ENCODE measurements around the gene ZNF846. TPM values are rescaled to one million over a fixed set of nuclear protein-coding genes. Genes with fewer than 3 reads are reported as not detected.

The ZNF846 gene
- 73.6 TPM for total RNA-seq
- polyA plus RNA-seq: 18.0 TPM

DNA sequence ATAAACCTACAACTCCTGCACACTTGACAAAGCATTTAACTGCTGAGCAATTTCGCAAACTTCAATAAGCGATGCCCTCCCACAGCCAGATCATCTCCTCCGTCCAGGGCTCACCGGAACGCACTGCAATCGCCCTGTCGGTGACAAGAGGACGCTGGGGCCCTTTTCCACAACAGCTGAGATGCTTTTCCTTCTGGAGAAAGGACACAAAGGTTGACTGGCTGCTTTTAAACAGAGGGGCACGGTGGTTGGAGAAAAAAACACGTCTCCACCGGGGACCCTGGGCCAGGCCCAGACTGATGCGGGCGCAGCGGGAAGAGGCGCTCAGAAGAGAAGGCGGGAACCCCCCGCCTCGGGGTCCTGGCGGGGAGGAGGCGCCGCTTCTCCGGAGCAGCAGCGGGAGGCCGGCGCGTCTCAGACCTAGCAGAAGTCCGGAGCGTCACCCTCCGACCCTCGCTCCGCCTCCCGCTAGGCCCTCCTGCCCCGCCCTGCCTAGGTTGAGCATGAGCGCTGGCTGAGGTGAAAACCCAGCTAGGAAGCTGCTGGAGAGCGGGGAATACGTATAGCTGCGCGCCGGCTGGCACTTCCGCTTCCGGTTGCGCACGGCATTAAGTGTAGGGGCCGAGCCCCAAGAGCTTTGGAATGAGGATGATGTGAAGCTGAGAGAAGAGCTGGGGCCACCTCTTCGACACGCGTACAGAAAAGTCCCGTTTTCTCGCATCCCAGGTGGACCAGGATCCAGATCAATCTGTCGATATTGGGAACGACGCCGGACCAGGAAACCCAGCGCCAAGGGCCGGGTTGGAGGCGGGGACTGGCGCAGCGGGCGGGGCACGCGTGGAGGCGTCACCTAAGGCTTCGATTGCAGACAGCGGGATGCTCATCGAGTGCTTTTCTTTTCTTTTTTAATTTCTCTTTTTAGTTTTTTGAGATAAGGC is at the start of gene ZNF846:
Gene ZNF846 (minus strand): TSS at position 564 of the 938 bp plus-strand sequence. CDS start 3,788 bp downstream, outside the sequence.
- Histone ChIP-seq H3K27ac (ENCODE audit: low read depth) (peak within 1 kb of the TSS; percentile 80), H3K4me3 (ENCODE audit: low read depth, low read length) (peak within 1 kb of the TSS; percentile 59), H3K36me3 (ENCODE audit: insufficient read depth) (peaks cover 9% of the 10 kb centered on the region), H3K4me1 (ENCODE audit: insufficient read depth) (no peaks in the 10 kb centered on the region)
- DNase-seq (ENCODE audit: extremely low spot score): peak; percentile 95
- WGBS: under 1% methylated on average over 65 of the region's 65 CpGs

DNA sequence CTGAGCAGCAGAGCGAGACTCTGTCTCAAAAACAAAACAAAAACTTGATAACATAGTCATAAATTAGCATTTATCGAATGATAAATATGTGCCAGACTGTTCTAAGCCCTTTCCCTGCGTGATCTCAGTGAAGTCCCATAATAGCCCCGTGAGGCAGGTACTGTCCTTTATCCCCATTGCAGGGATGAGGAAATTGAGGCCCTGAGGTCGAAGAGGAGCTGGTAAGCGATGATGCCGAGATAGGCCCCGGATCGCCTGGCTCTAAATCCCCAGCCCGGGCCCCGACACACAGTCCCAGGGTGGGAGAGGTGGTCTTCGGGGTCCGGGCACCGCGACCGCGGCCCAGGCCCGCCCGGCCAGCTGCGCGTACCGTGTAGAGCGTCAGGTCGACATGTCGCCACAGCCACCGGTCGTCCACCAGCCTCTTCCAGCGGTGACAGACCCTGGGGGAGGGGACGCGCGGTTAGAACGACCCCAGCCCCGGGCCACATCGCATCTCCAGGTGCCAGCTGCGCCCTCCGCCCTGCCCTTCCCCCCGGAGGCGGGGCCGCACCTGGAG is 49.7 kb upstream of the ZNF846 start:
- WGBS: 3% methylated on average over 39 of the region's 39 CpGs
- peak overlapping the region; percentile 94 for H3K27ac ChIP-seq (ENCODE audit: low read depth)
- no peaks in the 10 kb centered on the region for H3K4me1 ChIP-seq (ENCODE audit: insufficient read depth)
- DNase-seq (ENCODE audit: extremely low spot score): no peak
- H3K36me3 ChIP-seq (ENCODE audit: insufficient read depth): no peaks in the 10 kb centered on the region
- H3K4me3 ChIP-seq (ENCODE audit: low read depth, low read length): peak overlapping the region; percentile 76

DNA sequence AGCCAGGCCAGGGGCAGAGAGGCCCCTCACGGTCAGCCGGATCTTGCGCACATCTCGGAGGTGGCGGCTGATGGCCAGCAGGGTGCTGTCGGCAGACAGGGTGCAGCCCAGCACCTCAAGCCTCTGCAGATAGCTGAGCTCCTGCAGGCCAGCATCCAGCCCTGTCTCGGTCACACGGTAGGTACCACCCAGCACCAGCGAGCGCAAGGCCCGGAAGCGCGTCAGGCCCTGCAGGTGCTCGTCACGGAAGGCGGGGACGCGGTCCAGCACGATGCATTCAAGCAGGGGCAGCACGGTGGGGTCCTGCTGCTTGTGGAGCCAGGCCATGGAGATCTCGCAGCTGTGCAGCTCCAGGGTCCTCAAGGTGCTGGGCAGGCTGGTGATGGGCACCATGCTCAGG is 42.6 kb upstream of the ZNF846 start:
- Histone ChIP-seq H3K27ac (ENCODE audit: low read depth) (no peak overlapping the region), H3K4me1 (ENCODE audit: insufficient read depth) (no peaks in the 10 kb centered on the region), H3K4me3 (ENCODE audit: low read depth, low read length) (no peak overlapping the region), H3K36me3 (ENCODE audit: insufficient read depth) (peaks cover 4% of the 10 kb centered on the region)
- WGBS: 96% methylated on average over 21 of the region's 21 CpGs
- DNase-seq (ENCODE audit: extremely low spot score): no peak

DNA sequence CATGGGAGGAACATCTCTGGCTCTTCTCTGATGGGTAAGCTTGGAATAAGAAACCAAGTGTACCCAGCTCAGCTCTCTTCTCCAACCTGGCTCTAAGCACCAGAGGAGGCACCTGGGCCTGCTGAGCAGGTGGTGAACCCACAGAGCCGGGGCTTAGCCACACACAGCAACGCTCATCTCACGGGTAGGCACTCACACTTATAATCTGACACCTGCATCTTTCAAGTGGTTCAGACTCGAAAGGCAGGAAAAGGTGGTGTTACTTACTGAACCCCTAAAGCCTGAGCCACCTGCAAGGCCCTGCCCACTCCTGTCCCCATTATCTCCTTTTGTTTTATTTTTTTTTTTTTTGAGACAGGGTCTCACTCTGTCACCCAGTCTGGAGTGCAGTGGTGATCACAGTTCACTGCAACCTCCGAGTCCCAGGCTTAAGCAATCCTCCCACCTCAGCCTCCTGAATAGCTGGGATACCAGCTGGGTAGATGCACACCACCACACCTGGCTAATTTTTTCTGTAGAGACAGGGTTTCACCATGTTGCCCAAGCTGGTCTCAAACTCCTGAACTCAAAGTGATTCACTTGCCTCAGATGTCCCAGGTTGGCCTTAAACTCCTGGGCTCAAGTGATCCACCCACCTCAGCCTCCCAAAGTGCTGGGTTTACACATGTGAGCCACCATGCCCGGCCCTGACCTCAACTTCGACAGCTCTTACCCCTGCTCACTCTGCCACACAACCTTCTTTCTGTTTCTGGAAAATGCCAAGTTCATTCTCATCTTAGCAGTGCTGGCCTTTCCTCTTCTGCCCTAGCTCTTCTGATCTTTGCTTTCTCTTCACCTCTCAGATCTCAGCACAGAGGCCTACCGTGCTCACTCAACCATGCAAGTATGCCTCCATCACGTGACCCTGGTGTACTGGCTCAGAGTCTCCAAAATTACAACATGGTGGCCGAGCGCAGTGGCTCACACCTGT is 40.6 kb upstream of the ZNF846 start:
- DNase-seq (ENCODE audit: extremely low spot score): no peak
- Histone ChIP-seq H3K36me3 (ENCODE audit: insufficient read depth) (peaks cover 4% of the 10 kb centered on the region), H3K4me1 (ENCODE audit: insufficient read depth) (no peaks in the 10 kb centered on the region), H3K4me3 (ENCODE audit: low read depth, low read length) (no peak overlapping the region), H3K27ac (ENCODE audit: low read depth) (no peak overlapping the region)
- 92% methylated on average over 11 of the region's 11 CpGs for WGBS

DNA sequence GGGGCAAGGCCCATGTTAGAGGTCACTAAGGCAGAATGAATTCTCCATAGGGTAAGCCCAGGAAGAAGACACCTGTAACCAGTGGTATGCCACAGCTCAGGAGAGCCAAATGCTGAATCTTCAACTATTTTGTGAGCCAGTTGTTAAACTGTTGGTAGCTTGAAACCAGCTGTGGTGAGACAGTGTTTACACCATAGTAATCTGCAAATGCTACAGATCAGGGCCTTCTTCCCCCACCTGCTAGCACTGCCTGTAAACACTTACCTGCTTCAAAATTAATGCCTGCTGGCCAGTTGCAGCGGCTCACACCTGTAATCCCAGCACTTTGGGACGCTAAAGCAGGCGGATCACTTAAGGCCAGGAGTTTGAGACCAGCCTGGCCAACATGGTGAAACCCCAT is 38.3 kb upstream of the ZNF846 start:
- peaks cover 4% of the 10 kb centered on the region for H3K36me3 ChIP-seq (ENCODE audit: insufficient read depth)
- no peak overlapping the region for H3K4me3 ChIP-seq (ENCODE audit: low read depth, low read length)
- WGBS: 89% methylated on average over 3 of the region's 3 CpGs
- no peak for DNase-seq (ENCODE audit: extremely low spot score)
- H3K27ac ChIP-seq (ENCODE audit: low read depth): no peak overlapping the region
- no peaks in the 10 kb centered on the region for H3K4me1 ChIP-seq (ENCODE audit: insufficient read depth)

DNA sequence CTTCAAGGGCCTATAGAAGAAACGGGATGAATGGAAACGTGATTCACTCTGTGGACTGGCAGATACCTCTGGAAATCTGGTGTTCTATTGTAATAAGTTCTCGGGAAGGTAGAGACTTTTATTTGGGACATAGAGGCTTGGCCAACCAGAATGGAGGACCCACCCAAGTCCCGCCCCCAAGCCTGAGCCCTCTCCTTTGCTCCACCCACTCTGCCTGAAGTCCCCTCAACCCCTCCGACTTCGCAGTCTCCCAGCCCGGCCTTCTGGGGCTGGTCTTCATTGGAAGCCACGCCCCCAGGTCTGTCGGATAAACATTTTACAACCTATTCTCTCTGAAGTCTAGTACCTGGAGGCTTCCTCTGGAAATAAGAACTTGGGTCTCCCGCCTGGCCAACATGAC is 33.4 kb upstream of the ZNF846 start:
- H3K4me1 ChIP-seq (ENCODE audit: insufficient read depth): no peaks in the 10 kb centered on the region
- DNase-seq (ENCODE audit: extremely low spot score): no peak
- H3K4me3 ChIP-seq (ENCODE audit: low read depth, low read length): no peak overlapping the region
- no peaks in the 10 kb centered on the region for H3K36me3 ChIP-seq (ENCODE audit: insufficient read depth)
- WGBS: 91% methylated on average over 10 of the region's 10 CpGs
- H3K27ac ChIP-seq (ENCODE audit: low read depth): no peak overlapping the region

DNA sequence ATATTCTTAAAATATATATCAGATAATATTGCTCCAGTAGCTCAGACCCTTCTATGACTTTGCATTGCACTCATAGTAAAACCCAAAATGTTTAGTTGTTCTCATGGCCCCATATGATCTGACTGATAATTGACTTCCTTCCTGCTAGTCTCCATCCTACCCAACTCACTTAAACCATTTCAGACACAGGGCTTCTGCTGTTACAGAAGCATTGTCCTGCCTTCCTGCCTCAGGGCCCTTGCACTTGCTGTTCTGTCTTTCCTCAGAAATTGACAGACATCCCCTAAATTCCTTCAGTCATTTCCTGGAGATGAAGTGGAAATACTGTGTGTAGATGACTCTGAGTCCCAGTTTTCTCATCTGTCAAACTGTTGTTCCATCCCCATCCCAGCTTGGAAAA is 30.6 kb upstream of the ZNF846 start:
- no peak for DNase-seq (ENCODE audit: extremely low spot score)
- H3K27ac ChIP-seq (ENCODE audit: low read depth): no peak overlapping the region
- no peaks in the 10 kb centered on the region for H3K4me1 ChIP-seq (ENCODE audit: insufficient read depth)
- H3K4me3 ChIP-seq (ENCODE audit: low read depth, low read length): no peak overlapping the region
- H3K36me3 ChIP-seq (ENCODE audit: insufficient read depth): no peaks in the 10 kb centered on the region

DNA sequence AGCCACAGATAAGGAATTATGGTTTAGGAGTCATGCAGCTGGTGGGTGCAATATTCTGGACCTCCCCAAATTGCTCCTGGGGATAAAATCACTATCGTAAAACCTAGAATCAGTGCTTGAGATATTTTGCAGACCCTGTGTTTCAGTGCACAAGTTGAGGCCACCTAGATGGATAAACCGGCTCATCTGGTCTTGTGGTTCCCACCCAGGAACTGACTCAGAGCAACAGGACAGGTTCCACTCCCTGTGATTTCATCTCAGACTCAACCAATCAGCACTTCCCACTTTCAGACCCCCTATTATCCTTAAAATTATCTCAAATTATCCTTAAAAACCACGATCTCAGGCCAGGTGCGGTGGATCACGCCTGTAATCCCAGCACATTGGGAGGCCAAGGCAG is 29.3 kb upstream of the ZNF846 start:
- Histone ChIP-seq H3K27ac (ENCODE audit: low read depth) (no peak overlapping the region), H3K4me1 (ENCODE audit: insufficient read depth) (no peaks in the 10 kb centered on the region), H3K4me3 (ENCODE audit: low read depth, low read length) (no peak overlapping the region), H3K36me3 (ENCODE audit: insufficient read depth) (no peaks in the 10 kb centered on the region)
- 63% methylated on average over 5 of the region's 5 CpGs for WGBS
- no peak for DNase-seq (ENCODE audit: extremely low spot score)

DNA sequence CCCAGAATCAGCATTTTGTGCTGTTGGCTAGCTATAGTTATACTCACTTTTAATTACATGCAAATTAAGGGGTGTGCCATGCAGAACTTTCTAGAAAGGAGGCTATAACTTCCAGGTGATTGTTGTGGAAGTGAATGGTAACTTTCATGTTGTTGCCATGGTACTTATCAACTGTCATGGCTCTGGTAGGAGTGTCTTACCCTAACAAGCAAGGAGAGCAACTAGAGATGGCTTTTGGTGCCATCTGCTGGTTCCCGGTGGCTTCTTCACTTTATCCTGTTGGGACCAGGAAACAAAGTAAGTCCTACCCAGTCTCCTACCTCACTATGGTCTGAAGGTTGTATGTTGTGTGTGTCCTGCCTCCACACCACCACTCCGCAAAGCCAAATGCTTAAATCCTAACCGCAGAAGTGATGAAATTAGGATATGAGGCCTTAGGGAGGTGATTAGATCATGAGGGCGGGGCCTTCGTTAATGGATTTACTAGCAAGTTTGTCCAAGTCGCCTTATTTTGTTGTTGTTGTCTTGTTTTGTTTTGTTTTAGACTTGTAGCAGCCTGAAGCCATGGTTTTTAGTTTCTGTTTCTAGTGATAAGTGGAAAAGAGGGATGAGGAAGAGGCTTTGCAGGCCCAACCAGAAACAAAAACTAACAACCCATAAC is 27.7 kb upstream of the ZNF846 start:
- H3K27ac ChIP-seq (ENCODE audit: low read depth): peak overlapping the region; percentile 64
- H3K4me1 ChIP-seq (ENCODE audit: insufficient read depth): no peaks in the 10 kb centered on the region
- DNase-seq (ENCODE audit: extremely low spot score): peak; percentile 85
- H3K36me3 ChIP-seq (ENCODE audit: insufficient read depth): no peaks in the 10 kb centered on the region
- H3K4me3 ChIP-seq (ENCODE audit: low read depth, low read length): no peak overlapping the region
- 48% methylated on average over 6 of the region's 6 CpGs for WGBS

DNA sequence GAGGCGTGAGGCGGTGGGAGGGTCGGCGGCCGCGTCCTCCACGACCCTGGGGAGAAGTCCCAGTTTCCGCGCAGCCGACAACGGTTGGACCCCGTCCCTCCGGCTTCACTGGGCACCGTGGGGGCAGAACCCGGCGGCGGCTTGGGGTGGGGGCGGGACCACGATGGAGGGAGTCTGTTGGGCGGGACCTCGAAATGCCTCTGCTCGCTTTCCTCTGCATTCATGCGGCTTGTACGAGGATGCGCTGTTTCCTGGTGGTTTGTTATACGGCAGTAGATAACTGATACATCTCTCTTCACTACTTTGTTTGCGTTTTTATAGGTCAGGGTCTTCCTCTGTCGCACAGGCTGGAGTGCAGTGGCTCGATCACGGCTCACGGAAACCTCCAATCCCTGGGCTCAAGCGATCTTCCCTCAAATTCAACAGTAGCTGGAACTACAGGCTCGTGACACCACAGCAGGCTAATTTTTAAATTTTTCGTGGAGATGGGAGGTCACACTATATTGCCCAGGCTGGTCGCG is 24.6 kb upstream of the ZNF846 start:
- peak overlapping the region; percentile 91 for H3K27ac ChIP-seq (ENCODE audit: low read depth)
- WGBS: 15% methylated on average over 36 of the region's 36 CpGs
- H3K36me3 ChIP-seq (ENCODE audit: insufficient read depth): no peaks in the 10 kb centered on the region

DNA sequence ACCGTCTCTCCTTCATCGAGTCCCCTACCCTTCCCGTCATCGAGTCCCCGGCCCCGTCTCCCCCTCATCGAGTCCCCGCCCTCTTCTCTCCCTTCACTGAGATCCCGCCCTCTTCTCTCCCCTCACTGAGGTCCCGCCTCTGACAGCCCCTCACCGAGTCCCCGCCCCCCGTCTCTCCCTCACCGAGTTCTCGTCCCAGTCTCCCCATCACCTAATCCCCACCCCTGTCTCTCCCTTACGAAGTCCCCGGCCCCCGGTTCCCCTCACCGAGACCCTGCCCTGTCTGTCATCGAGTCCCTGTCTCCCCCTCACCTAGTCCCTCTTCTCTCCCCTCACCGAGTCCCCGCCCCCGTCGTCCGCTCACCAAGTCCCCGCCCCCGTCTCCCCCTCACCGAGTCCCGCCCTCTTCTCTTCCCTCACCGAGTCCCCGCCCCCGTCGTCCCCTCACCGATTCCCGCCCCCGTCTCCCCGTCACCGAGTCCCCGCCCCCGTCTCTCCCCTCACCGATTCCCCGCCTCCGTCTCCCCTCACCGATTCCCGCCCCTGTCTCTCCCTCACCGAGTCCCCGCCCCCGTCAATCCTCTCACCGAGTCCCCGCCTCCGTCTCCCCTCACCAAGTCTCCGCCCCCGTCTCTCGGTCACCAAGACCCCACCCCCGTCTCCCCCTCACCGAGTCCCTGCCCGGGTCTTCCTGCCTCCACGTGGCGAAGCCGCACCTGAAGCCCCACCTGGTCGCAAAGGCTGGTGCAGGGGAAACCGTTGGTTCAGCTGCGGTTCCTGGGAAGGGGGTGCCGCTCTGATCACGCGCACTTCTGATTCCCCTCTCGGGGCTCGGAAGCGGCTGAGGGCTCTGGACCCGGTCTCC is 23.9 kb upstream of the ZNF846 start:
- Histone ChIP-seq H3K27ac (ENCODE audit: low read depth) (peak overlapping the region; percentile 98), H3K4me3 (ENCODE audit: low read depth, low read length) (peak overlapping the region; percentile 58), H3K36me3 (ENCODE audit: insufficient read depth) (no peaks in the 10 kb centered on the region), H3K4me1 (ENCODE audit: insufficient read depth) (no peaks in the 10 kb centered on the region)
- peak; percentile 94 for DNase-seq (ENCODE audit: extremely low spot score)
- 5% methylated on average over 70 of the region's 70 CpGs for WGBS

More for the DNA sequence above, 24.6 kb upstream of the ZNF846 start:
- H3K4me1 ChIP-seq (ENCODE audit: insufficient read depth): no peaks in the 10 kb centered on the region
- DNase-seq (ENCODE audit: extremely low spot score): no peak
- H3K4me3 ChIP-seq (ENCODE audit: low read depth, low read length): peak overlapping the region; percentile 41

DNA sequence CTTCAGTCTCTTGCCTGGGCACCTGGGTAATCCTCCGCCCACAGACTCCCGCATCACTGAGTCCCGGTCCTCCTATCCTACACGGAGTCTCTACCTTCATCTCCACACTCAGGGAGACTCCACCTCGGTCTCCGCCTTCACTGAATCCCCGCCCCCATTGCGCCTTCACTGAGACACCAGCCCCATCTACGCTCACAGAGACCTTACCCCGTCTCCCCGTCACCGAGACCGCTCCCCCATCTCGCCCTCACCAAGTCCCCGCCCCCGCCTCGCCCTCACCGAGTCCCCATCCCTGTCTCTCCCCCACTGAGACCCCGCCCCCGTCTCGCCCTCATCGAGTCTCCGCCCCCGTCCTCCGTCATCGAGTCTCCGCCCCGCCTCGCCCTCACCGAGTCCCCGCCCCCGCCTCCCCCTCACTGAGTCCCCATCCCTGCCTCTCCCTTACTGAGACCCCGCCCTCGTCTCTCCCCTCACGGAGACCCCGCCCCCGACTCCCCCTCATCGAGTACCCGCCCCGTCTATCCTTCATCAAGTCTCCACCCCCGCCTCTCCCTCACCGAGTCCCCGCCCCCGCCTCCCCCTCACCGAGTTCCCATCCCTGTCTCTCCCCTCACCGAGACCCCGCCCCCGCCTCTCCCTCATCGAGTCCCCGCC is 23.1 kb upstream of the ZNF846 start:
- Histone ChIP-seq H3K4me1 (ENCODE audit: insufficient read depth) (no peaks in the 10 kb centered on the region), H3K27ac (ENCODE audit: low read depth) (peak overlapping the region; percentile 98), H3K4me3 (ENCODE audit: low read depth, low read length) (peak overlapping the region; percentile 58), H3K36me3 (ENCODE audit: insufficient read depth) (no peaks in the 10 kb centered on the region)
- DNase-seq (ENCODE audit: extremely low spot score): peak; percentile 92
- 3% methylated on average over 50 of the region's 50 CpGs for WGBS
